ENCODE results near the gene SRCAP. TPM values are rescaled to one million over a fixed set of nuclear protein-coding genes. Genes with fewer than 3 reads are reported as not detected.

The SRCAP gene
- total RNA-seq, 1 experiment from 2014 or later: 60.7 TPM

DNA sequence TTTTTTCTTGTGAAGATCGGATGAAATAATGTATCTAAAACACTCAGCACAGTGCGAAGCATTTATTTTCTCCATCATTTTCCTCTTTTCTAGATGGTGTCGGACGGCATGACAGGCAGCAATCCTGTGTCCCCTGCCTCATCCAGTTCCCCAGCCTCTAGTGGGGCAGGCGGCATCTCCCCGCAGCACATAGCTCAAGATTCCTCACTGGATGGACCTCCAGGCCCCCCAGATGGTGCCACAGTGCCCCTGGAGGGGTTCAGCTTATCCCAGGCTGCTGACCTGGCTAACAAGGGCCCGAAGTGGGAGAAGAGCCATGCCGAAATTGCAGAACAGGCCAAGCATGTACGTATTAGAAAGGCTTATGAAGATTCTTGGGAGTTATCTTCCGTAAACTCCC lies 5.0 kb downstream of the SRCAP start:
- CTCF ChIA-PET: interaction anchor here (2.0 kb wide), 1 partner anchor 18 kb away, joined by 10 read pairs; no protein-coding TSS in a partner anchor
- Mint-ChIP-seq H3K36me3 (ENCODE audit: insufficient read depth, unreplicated experiment) (peaks cover 96% of the 10 kb centered on the region), H3K27ac (ENCODE audit: low read depth, unreplicated experiment) (no peak overlapping the region), H3K27me3 (ENCODE audit: insufficient read depth, unreplicated experiment) (no peaks in the 10 kb centered on the region), H3K4me1 (ENCODE audit: insufficient read depth, unreplicated experiment) (peaks cover 8% of the 10 kb centered on the region), H3K9me3 (ENCODE audit: unreplicated experiment) (no peaks in the 10 kb centered on the region), H3K4me3 (ENCODE audit: unreplicated experiment) (no peak overlapping the region)
- TF ChIP-seq, protein P1, sequence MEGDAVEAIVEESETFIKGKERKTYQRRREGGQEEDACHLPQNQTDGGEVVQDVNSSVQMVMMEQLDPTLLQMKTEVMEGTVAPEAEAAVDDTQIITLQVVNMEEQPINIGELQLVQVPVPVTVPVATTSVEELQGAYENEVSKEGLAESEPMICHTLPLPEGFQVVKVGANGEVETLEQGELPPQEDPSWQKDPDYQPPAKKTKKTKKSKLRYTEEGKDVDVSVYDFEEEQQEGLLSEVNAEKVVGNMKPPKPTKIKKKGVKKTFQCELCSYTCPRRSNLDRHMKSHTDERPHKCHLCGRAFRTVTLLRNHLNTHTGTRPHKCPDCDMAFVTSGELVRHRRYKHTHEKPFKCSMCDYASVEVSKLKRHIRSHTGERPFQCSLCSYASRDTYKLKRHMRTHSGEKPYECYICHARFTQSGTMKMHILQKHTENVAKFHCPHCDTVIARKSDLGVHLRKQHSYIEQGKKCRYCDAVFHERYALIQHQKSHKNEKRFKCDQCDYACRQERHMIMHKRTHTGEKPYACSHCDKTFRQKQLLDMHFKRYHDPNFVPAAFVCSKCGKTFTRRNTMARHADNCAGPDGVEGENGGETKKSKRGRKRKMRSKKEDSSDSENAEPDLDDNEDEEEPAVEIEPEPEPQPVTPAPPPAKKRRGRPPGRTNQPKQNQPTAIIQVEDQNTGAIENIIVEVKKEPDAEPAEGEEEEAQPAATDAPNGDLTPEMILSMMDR (IDR thresholded peaks at IDR 0.05; ENCODE audit: unreplicated experiment): no peak
- DNase-seq (ENCODE audit: unreplicated experiment): no peak
- BruUV-seq (replicated peaks): no TSS peak
- POLR2A ChIA-PET: interaction anchor here (1.3 kb wide), 1 partner anchor 36 kb away, joined by 3 read pairs; a partner anchor contains a TSS
- intact Hi-C loops (cut with micrococcal nuclease): no loop called here

GRCh38 chr16:30706046-30706445 lies 7.1 kb downstream of the SRCAP start:
- H3K27ac Mint-ChIP-seq (ENCODE audit: low read depth, unreplicated experiment): no peak overlapping the region
- intact Hi-C loops (cut with micrococcal nuclease): no loop called here
- DNase-seq (ENCODE audit: unreplicated experiment): no peak
- H3K27me3 Mint-ChIP-seq (ENCODE audit: insufficient read depth, unreplicated experiment): no peaks in the 10 kb centered on the region
- no peaks in the 10 kb centered on the region for H3K9me3 Mint-ChIP-seq (ENCODE audit: unreplicated experiment)
- BruUV-seq (replicated peaks): no TSS peak
- ChIA-PET CTCF (no interaction called here), POLR2A (interaction anchor here (0.7 to 1.2 kb wide), 2 partner anchors 14 to 35 kb away, joined by 3 read pairs; no protein-coding TSS in a partner anchor)
- H3K4me1 Mint-ChIP-seq (ENCODE audit: insufficient read depth, unreplicated experiment): no peaks in the 10 kb centered on the region
- H3K4me3 Mint-ChIP-seq (ENCODE audit: unreplicated experiment): no peak overlapping the region
- TF ChIP-seq, protein P1 (IDR thresholded peaks at IDR 0.05; ENCODE audit: unreplicated experiment): no peak
- peaks cover 100% of the 10 kb centered on the region for H3K36me3 Mint-ChIP-seq (ENCODE audit: insufficient read depth, unreplicated experiment)

- POLR2A ChIA-PET: interaction anchor here (0.6 to 1.9 kb wide), 4 partner anchors 11 to 250 kb away, joined by 3 to 6 read pairs (median 3); partner anchors contain the start of gene SRCAP
- Mint-ChIP-seq H3K27me3 (ENCODE audit: insufficient read depth, unreplicated experiment) (no peaks in the 10 kb centered on the region), H3K4me1 (ENCODE audit: insufficient read depth, unreplicated experiment) (peaks cover 32% of the 10 kb centered on the region), H3K4me3 (ENCODE audit: unreplicated experiment) (no peak overlapping the region), H3K27ac (ENCODE audit: low read depth, unreplicated experiment) (no peak overlapping the region), H3K36me3 (ENCODE audit: insufficient read depth, unreplicated experiment) (peaks cover 100% of the 10 kb centered on the region), H3K9me3 (ENCODE audit: unreplicated experiment) (no peaks in the 10 kb centered on the region)
- no peak for DNase-seq (ENCODE audit: unreplicated experiment)
- intact Hi-C loops (cut with micrococcal nuclease): no loop called here
- TF ChIP-seq, protein P1 (IDR thresholded peaks at IDR 0.05; ENCODE audit: unreplicated experiment): no peak
- no TSS peak for BruUV-seq (replicated peaks)
- CTCF ChIA-PET: interaction anchor here (0.6 to 1.1 kb wide), 3 partner anchors 8 to 119 kb away, joined by 3 to 4 read pairs (median 3); no protein-coding TSS in a partner anchor
These were observed 12.0 kb downstream of the SRCAP start for GRCh38 chr16:30710971-30711370.

DNA sequence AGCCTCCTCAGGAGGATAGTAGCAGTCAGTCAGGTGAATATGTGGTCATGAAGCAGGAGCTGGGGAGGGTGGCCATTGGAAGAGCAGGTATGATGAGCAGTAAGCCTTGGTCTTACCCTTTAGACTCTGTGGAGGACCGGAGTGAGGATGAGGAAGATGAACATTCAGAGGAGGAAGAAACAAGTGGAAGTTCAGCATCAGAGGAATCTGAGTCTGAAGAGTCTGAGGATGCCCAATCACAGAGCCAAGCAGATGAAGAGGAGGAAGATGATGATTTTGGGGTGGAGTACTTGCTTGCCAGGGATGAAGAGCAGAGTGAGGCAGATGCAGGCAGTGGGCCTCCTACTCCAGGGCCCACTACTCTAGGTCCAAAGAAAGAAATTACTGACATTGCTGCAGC lies 12.7 kb downstream of the SRCAP start:
- Mint-ChIP-seq H3K27me3 (ENCODE audit: insufficient read depth, unreplicated experiment) (no peaks in the 10 kb centered on the region), H3K36me3 (ENCODE audit: insufficient read depth, unreplicated experiment) (peaks cover 100% of the 10 kb centered on the region), H3K4me3 (ENCODE audit: unreplicated experiment) (no peak overlapping the region), H3K4me1 (ENCODE audit: insufficient read depth, unreplicated experiment) (peaks cover 37% of the 10 kb centered on the region), H3K9me3 (ENCODE audit: unreplicated experiment) (no peaks in the 10 kb centered on the region), H3K27ac (ENCODE audit: low read depth, unreplicated experiment) (no peak overlapping the region)
- TF ChIP-seq, protein P1 (IDR thresholded peaks at IDR 0.05; ENCODE audit: unreplicated experiment): no peak
- POLR2A ChIA-PET: interaction anchor here (0.6 to 1.9 kb wide), 6 partner anchors 9 to 249 kb away, joined by 3 to 6 read pairs (median 4); partner anchors contain the start of gene SRCAP
- TSS peak; percentile 52 for BruUV-seq (replicated peaks)
- no peak for DNase-seq (ENCODE audit: unreplicated experiment)
- CTCF ChIA-PET: interaction anchor here (0.6 to 1.1 kb wide), 4 partner anchors 9 to 25 kb away, joined by 3 to 7 read pairs (median 4); no protein-coding TSS in a partner anchor
- intact Hi-C loops (cut with micrococcal nuclease): loop anchor here (2.0 kb wide), 1 partner anchor 29 kb away; a partner anchor contains a TSS
